Measurements from ENCODE around the gene KCNC1.

The KCNC1 gene

GRCh38 chr11:17714356-17714854, 20.2 kb upstream of the KCNC1 start:
- no peak for FAIRE-seq
- no peak for DNase-seq (ENCODE audit: insufficient read length, low spot score)

- FAIRE-seq: no peak
Measured at GRCh38 chr11:17714870-17715269, 19.7 kb upstream of the KCNC1 start.

GRCh38 chr11:17716807-17717206, 17.8 kb upstream of the KCNC1 start:
- DNase-seq (ENCODE audit: insufficient read length, low spot score) (no peak), FAIRE-seq (no peak)

More at GRCh38 chr11:17714870-17715269, 19.7 kb upstream of the KCNC1 start:
- no peak for DNase-seq (ENCODE audit: insufficient read length, low spot score)

- FAIRE-seq (no peak), DNase-seq (ENCODE audit: insufficient read length, low spot score) (no peak)
Measured at GRCh38 chr11:17718015-17718414, 16.6 kb upstream of the KCNC1 start.

- DNase-seq (ENCODE audit: insufficient read length, low spot score) (no peak), FAIRE-seq (no peak)
Measured at GRCh38 chr11:17718510-17718962, 16.0 kb upstream of the KCNC1 start.

GRCh38 chr11:17719028-17719937, 15.3 kb upstream of the KCNC1 start, which contains the start of gene MYOD1:
MYOD1 (plus strand) TSS chr11:17719571; CDS start chr11:17719783, 212 bp downstream.
- DNase-seq (ENCODE audit: insufficient read length, low spot score) (peak; percentile 48), FAIRE-seq (no peak)

GRCh38 chr11:17719938-17720795, 14.4 kb upstream of the KCNC1 start:
- DNase-seq (ENCODE audit: insufficient read length, low spot score): no peak
- FAIRE-seq: no peak

- FAIRE-seq (no peak), DNase-seq (ENCODE audit: insufficient read length, low spot score) (no peak)
Measured at GRCh38 chr11:17720796-17721171, 13.8 kb upstream of the KCNC1 start.

- no peak for DNase-seq (ENCODE audit: insufficient read length, low spot score)
- FAIRE-seq: no peak
Measured at GRCh38 chr11:17721242-17721999, 13.2 kb upstream of the KCNC1 start.

GRCh38 chr11:17722000-17722643, 12.5 kb upstream of the KCNC1 start:
- no peak for FAIRE-seq
- DNase-seq (ENCODE audit: insufficient read length, low spot score): no peak

- no peak for DNase-seq (ENCODE audit: insufficient read length, low spot score)
- FAIRE-seq: no peak
Measured at GRCh38 chr11:17724020-17724908, 10.3 kb upstream of the KCNC1 start.

GRCh38 chr11:17725174-17725573, 9.4 kb upstream of the KCNC1 start:
- FAIRE-seq (no peak), DNase-seq (ENCODE audit: insufficient read length, low spot score) (no peak)

- FAIRE-seq (no peak), DNase-seq (ENCODE audit: insufficient read length, low spot score) (no peak)
Measured at GRCh38 chr11:17730137-17730536, 4.4 kb upstream of the KCNC1 start.

GRCh38 chr11:17730608-17731462, 3.7 kb upstream of the KCNC1 start:
- DNase-seq (ENCODE audit: insufficient read length, low spot score): peak; percentile 87
- FAIRE-seq: peak; percentile 82

GRCh38 chr11:17733261-17733660, 1.3 kb upstream of the KCNC1 start:
- DNase-seq (ENCODE audit: insufficient read length, low spot score) (no peak), FAIRE-seq (no peak)

- FAIRE-seq (no peak), DNase-seq (ENCODE audit: insufficient read length, low spot score) (peak; percentile 58)
Measured at GRCh38 chr11:17734986-17735817, 621 bp downstream of the KCNC1 start.
